HG02884 (cell line): ENCODE results near the gene LRRK2.
A peak's percentile ranks its signal among the peaks of the same experiment; 100 is the strongest.

Experiments
- ATAC-seq: cut with Tn5 transposase; IDR thresholded peaks from one replicate; pipeline ENCODE4 v1.9.1; 2021; ENCODE audit warnings: mild to moderate bottlenecking, moderate library complexity; ENCODE audit not compliant: unreplicated experiment

The LRRK2 gene

DNA sequence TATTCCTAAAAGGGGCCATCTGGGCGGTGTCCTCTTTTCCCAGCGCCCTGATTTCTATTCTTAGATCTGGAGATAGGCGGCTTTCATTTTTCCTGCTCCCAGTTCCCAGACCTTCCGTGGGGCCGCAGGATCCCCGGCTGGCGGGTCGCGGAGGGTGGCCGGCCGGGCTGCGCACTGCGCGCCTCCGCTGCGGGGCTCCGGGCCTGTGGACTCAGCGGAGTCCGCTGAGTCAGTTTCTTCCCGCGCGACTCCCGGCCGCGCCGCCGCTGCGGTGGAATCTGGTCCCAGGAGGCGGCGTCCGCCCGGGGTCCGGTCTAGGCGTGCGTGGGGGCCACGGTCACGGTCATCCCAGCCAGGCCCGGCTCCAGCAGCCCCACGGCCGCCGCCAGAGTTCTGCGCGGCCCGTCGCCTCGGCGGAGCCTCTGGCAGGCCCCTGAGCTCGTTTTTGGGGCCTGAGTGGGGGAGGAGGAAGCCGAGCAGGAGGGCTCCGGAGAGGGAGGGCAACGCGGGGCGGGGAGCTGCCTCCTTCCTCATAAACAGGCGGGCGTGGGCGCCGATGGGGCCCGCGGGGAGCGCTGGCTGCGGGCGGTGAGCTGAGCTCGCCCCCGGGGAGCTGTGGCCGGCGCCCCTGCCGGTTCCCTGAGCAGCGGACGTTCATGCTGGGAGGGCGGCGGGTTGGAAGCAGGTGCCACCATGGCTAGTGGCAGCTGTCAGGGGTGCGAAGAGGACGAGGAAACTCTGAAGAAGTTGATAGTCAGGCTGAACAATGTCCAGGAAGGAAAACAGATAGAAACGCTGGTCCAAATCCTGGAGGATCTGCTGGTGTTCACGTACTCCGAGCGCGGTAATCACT lies at the start of gene LRRK2:
Gene LRRK2, plus strand, starts transcription at position 559 of the 853 bp plus-strand sequence. Its CDS starts 135 bp downstream, at position 694.
- peak; percentile 42 for ATAC-seq

- ATAC-seq: no peak
These were observed 49.8 kb upstream of the LRRK2 start for GRCh38 chr12:40175045-40175444.

GRCh38 chr12:40175489-40175888 lies 49.3 kb upstream of the LRRK2 start:
- no peak for ATAC-seq

DNA sequence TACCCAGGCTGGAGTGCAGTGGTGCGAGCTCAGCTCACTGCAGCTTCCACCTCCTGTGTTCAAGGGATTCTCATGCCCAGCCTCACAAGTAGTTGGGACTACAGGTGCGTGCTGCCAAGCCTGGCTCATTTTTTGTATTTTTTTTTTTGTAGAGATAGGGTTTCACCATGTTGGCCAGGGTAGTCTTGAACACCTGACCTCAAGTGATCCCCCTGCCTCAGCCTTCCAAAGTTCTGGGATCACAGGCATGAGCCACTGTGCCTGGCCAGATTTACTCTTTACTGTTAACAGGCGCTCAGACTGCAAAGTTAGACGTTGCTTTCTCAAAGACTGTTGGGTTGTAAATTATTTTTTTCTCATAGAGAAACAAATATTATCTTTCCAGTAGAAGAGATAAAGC lies 46.1 kb upstream of the LRRK2 start:
- no peak for ATAC-seq

- no peak for ATAC-seq
These were observed 43.3 kb upstream of the LRRK2 start for GRCh38 chr12:40181490-40181889.

- no peak for ATAC-seq
These were observed 41.1 kb upstream of the LRRK2 start for GRCh38 chr12:40183715-40184114.

- no peak for ATAC-seq
These were observed 40.1 kb upstream of the LRRK2 start for GRCh38 chr12:40184493-40185302.

DNA sequence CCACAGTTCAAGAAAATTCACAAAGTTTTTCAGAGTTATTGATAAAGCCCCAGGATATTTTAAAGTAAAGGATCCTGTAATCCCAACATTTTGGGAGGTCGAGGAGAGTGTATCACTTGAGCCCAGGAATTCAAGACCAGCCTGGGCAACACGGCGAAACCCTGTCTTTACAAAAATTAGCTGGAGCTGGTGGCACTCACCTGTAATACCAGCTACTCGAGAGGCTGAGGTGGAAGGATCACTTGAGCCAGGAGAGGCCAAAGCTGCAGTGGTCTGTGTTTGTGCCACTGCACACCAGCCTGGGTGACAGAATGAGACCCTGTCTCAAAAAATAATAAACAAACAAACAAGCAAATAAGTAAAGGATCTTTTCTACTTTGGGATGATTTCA lies 39.5 kb upstream of the LRRK2 start:
- ATAC-seq: no peak

DNA sequence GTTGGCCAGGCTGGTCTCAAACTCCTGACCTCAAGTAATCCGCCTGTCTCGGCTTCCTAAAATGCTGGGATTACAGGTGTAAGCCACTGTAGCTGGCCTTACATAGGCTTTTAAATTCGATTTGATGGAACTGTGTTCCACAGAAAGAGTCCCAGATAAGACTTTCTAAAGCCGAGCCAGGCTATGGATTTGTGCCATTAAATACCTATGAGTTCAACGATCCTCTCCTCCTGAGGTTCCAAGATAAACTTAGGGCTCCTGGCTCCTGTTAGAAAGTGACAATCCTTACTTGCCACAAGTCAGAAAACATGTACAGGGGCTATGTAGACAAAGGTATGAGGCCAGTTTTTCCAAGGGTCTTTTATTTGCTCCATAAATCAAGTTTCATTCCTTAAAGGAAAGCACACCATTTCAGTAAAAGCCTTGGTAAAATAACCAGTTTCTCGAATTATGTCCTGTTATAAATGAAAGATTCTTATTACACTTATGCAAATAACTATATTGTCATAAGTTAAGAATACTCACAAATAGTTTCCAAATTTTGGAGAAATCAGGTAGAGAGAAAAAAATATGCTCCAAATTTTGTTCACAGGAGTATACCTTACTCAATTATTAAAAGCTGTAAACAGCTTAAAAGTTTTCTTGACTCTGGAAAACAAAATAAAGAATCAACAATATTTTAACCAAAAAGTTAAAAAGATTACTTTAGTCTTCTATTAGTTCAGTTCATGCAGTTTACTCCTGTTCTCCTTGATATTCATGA lies 36.1 kb upstream of the LRRK2 start:
- ATAC-seq: no peak

GRCh38 chr12:40192704-40193255 lies 32.0 kb upstream of the LRRK2 start:
- ATAC-seq: peak; percentile 95

GRCh38 chr12:40194846-40195245 lies 30.0 kb upstream of the LRRK2 start:
- no peak for ATAC-seq

- ATAC-seq: no peak
These were observed 27.2 kb upstream of the LRRK2 start for GRCh38 chr12:40197590-40197989.

- no peak for ATAC-seq
These were observed 26.2 kb upstream of the LRRK2 start for GRCh38 chr12:40198601-40199000.

DNA sequence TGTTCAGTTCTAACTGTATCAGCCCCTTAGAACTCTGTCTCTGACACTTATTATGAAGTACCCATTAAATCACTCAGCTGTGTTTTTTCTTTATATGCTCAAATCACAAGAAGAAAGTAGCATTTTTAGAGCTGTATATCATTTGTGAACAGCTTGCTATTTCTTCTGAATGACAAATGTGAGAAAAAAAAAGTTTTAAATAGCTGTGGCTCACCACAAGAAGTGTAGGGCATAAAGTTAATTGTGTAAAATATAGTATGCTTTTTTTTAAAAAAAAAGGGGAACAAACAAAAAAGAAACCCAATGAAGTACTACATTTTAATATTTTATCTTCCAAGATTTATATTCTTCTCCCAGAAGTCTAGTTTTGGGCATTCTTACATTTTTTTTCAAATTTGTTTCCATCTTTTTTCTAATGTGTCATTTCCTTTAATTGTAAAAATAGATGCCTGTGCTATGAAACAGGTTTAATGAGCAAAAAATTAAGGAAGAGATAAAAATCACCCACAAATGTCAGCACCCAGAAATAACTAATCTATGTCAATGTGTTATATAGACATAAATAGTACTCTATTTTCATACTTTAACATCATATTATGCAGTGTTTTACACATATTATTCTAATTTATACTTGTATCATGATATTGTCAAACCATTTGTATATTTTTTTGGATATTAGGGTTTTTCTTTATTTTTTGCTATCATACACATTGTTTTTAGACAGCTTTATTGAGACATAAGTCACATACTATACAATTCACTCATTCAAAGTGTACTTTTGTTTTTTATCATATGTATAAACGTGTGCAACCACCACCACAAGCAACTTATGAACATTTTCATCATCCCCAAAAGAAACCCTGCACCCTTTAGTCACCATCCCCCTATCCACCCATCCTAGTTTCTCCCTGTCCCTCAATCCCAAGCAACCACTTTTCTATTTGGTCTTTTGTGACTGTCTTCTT lies 22.4 kb upstream of the LRRK2 start:
- ATAC-seq: no peak

DNA sequence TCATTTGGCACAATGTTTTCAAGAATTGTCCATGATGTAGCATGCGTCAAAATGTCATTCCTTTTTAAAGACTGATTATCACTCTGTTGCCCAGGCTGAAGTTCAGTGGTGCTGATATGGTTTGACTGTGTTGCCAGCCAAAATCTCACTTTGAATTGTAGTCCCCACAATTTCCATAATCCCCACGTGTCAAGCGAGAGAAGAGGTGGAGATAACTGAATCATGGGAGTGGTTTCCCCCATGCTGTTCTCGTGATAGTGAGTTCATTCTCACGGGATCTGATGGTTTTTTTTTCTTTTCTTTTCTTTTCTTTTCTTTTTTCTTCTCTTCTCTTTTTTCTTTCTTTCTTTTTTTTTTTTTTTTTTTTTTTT lies 21.8 kb upstream of the LRRK2 start:
- no peak for ATAC-seq

DNA sequence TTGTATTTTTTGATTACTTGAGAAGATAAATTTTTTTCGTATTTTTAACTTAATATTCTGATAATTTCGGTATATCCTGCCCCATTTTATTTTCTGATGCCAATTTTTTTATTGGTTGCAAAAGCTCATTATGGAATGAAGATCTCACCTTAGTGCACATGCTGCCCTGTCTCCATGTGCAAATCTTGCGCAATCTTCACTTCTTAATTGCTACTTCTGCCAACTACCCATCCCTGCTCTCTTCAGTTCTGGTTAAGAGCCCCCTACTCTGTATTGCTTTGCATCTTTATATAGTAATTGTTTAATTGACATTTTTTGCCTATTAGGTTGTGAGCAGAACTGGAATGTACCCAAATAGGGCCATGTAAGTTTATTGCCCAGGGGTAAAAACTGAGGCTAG lies 20.5 kb upstream of the LRRK2 start:
- ATAC-seq: no peak

- ATAC-seq: no peak
These were observed 17.2 kb upstream of the LRRK2 start for GRCh38 chr12:40207551-40207950.

GRCh38 chr12:40208707-40209446 lies 15.9 kb upstream of the LRRK2 start:
- ATAC-seq: peak; percentile 97

- no peak for ATAC-seq
These were observed 14.9 kb upstream of the LRRK2 start for GRCh38 chr12:40209886-40210285.
